ENCODE measurements around the gene INPP5E. TPM values are rescaled to one million over a fixed set of nuclear protein-coding genes. Genes with fewer than 3 reads are reported as not detected.

INPP5E gene
- total RNA-seq, 2 donors from 2014 or later = 8.8 to 25.4 TPM

GRCh38 chr9:136455043-136456002, 15.7 kb upstream of the INPP5E start:
- Histone ChIP-seq H3K9me3 (no peaks in the 10 kb centered on the region), H3K27ac (no peak overlapping the region), H3K27me3 (no peaks in the 10 kb centered on the region), H3K4me3 (no peak overlapping the region), H3K36me3 (replicated peaks in 1 of 2; ENCODE audit: insufficient read depth in 1 of 2, low read depth in 2 of 2) (peaks cover 12 to 66% of the 10 kb centered on the region in 2 donors), H3K4me1 (no peaks in the 10 kb centered on the region)
- intact Hi-C loops (cut with DNase I) = no loop called here
- ATAC-seq (no peak), DNase-seq (no peak)
- WGBS, 2 donors = 93 to 94% methylated on average over 34 to 40 of the region's 43 CpGs
- TF ChIP-seq, protein P1, sequence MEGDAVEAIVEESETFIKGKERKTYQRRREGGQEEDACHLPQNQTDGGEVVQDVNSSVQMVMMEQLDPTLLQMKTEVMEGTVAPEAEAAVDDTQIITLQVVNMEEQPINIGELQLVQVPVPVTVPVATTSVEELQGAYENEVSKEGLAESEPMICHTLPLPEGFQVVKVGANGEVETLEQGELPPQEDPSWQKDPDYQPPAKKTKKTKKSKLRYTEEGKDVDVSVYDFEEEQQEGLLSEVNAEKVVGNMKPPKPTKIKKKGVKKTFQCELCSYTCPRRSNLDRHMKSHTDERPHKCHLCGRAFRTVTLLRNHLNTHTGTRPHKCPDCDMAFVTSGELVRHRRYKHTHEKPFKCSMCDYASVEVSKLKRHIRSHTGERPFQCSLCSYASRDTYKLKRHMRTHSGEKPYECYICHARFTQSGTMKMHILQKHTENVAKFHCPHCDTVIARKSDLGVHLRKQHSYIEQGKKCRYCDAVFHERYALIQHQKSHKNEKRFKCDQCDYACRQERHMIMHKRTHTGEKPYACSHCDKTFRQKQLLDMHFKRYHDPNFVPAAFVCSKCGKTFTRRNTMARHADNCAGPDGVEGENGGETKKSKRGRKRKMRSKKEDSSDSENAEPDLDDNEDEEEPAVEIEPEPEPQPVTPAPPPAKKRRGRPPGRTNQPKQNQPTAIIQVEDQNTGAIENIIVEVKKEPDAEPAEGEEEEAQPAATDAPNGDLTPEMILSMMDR (IDR thresholded peaks at IDR 0.05) = no peak
- TF ChIP-seq POLR2A (IDR thresholded peaks at IDR 0.05) = no peak

- H3K4me3 ChIP-seq = no peak overlapping the region
- no peaks in the 10 kb centered on the region for H3K27me3 ChIP-seq
- no peak overlapping the region for H3K27ac ChIP-seq
- H3K36me3 ChIP-seq (replicated peaks in 1 of 2; ENCODE audit: insufficient read depth in 1 of 2, low read depth in 2 of 2) = peaks cover 8 to 66% of the 10 kb centered on the region in 2 donors
- WGBS, 2 donors = 90 to 96% methylated on average over 14 to 22 of the region's 25 CpGs
- ATAC-seq = no peak
- TF ChIP-seq POLR2A (IDR thresholded peaks at IDR 0.05) = no peak
- TF ChIP-seq, protein P1 (IDR thresholded peaks at IDR 0.05) = no peak
- intact Hi-C loops (cut with DNase I) = no loop called here
- no peaks in the 10 kb centered on the region for H3K4me1 ChIP-seq
- DNase-seq = no peak
- H3K9me3 ChIP-seq = no peaks in the 10 kb centered on the region
These were observed 14.6 kb upstream of the INPP5E start for GRCh38 chr9:136454026-136454796.

- ATAC-seq = no peak
- no peaks in the 10 kb centered on the region for H3K4me1 ChIP-seq
- WGBS, 2 donors = 88 to 89% methylated on average over 11 of the region's 11 CpGs
- no peak for TF ChIP-seq POLR2A (IDR thresholded peaks at IDR 0.05)
- TF ChIP-seq, protein P1 (IDR thresholded peaks at IDR 0.05) = no peak
- H3K4me3 ChIP-seq = no peak overlapping the region
- intact Hi-C loops (cut with DNase I) = no loop called here
- no peak overlapping the region for H3K27ac ChIP-seq
- no peak for DNase-seq
- no peaks in the 10 kb centered on the region for H3K27me3 ChIP-seq
- H3K9me3 ChIP-seq = no peaks in the 10 kb centered on the region
- peaks cover 7 to 62% of the 10 kb centered on the region in 2 donors for H3K36me3 ChIP-seq (replicated peaks in 1 of 2; ENCODE audit: insufficient read depth in 1 of 2, low read depth in 2 of 2)
These were observed 13.7 kb upstream of the INPP5E start for GRCh38 chr9:136453326-136453725.

DNA sequence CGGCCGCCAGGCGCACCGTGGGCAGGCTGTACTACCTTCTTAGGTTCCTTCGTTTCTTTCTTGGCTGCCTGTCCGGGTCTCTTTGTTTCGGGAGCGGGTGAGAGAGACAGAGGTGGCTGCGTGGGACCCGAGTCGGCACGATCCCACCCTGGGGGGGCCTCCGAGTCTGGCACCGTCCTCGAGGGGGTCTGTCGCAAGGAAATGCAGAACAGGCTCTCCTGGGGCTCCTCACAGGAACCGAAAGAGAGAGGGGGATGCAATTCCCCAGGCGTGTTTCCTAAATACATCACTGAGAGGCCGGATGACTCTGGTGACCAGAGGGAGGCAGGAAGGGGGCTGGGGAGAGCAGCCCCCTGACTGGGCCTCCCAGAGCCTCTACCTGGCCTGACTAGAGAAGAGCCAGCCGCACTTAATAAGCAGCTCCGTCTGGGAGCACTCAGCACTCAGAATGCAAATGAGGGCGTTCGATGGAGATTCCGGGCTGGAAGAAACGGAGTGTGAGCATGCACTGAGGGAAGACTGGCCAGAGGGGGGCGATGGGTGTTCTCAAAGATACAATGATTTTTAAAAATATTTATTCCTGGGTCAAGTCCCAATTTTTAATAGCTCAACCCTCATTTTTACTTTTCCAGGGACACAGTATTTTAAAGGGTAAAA, 11.7 kb upstream of the INPP5E start:
- Histone ChIP-seq H3K4me1 (no peaks in the 10 kb centered on the region), H3K4me3 (no peak overlapping the region), H3K9me3 (no peaks in the 10 kb centered on the region), H3K36me3 (replicated peaks in 1 of 2; ENCODE audit: insufficient read depth in 1 of 2, low read depth in 2 of 2) (peaks cover 14 to 63% of the 10 kb centered on the region in 2 donors), H3K27ac (no peak overlapping the region), H3K27me3 (no peaks in the 10 kb centered on the region)
- intact Hi-C loops (cut with DNase I) = no loop called here
- ATAC-seq (no peak), DNase-seq (no peak)
- TF ChIP-seq, protein P1 (IDR thresholded peaks at IDR 0.05) = no peak
- TF ChIP-seq POLR2A (IDR thresholded peaks at IDR 0.05) = no peak
- 87 to 91% methylated on average over 16 to 26 of the region's 26 CpGs for WGBS, 2 donors
